NT2/D1 (cell line): ENCODE results near the gene NGB.

Source experiments
- YY1 ChIP-seq: IDR thresholded peaks from 2 replicates; pipeline ENCODE4 v1.6.1; 2011; ENCODE audit not compliant: insufficient read length, insufficient read depth
- ZNF274 ChIP-seq: IDR thresholded peaks from 2 replicates; pipeline ENCODE4 v1.6.1; 2011; ENCODE audit warnings: mild to moderate bottlenecking, low read depth, low read length

DNA sequence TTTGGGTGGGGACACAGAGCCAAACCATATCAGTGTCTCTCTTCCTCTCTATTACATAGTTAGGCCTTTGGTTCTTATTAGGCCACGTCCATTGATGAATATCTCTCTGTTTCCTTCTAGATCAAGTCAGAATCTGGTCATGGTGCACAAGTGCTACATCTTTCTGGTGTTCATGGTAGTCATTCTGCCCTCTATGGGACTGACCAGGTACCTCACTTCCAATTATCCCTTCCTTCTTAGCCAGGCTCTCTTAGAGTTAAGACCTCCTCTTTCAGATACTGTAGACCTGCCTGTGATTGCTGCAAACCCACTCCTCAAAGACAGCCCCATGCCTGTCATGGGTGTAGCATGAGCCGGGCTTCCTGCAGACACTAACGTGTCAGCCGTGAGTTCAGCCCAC is 25.2 kb downstream of the NGB start:
- no peak for TF ChIP-seq YY1
- TF ChIP-seq ZNF274: no peak
